Measurements from ENCODE around the gene SSTR3. TPM values are rescaled to one million over a fixed set of nuclear protein-coding genes. Genes with fewer than 3 reads are reported as not detected.
A peak's percentile ranks its signal among the peaks of the same experiment; 100 is the strongest.

The SSTR3 gene
- not detected for total RNA-seq
- long read RNA-seq = 0 reads

- ATAC-seq = peak; percentile 16
- H3K27ac ChIP-seq = no peak within 1 kb of the TSS
- TF ChIP-seq CTCF (IDR thresholded peaks at IDR 0.05) = no peak
- H3K36me3 ChIP-seq = no peaks in the 10 kb centered on the region
- intact Hi-C loops (cut with DNase I) = no loop called here
- no peaks in the 10 kb centered on the region for H3K9me3 ChIP-seq
- DNase-seq = peak; percentile 62
- H3K27me3 ChIP-seq = peaks cover 3% of the 10 kb centered on the region
- H3K4me1 ChIP-seq = no peaks in the 10 kb centered on the region
- no peak within 1 kb of the TSS for H3K4me3 ChIP-seq
Measured at GRCh38 chr22:37212174-37212906, at the start of gene SSTR3. TSS of gene SSTR3 (minus strand) at chr22:37212477. CDS start at chr22:37207803, 4,674 bp downstream.

GRCh38 chr22:37260901-37261336 is 48.6 kb upstream of the SSTR3 start:
- peak; percentile 93 for TF ChIP-seq CTCF (IDR thresholded peaks at IDR 0.05)
- Histone ChIP-seq H3K27me3 (peaks cover 17% of the 10 kb centered on the region), H3K4me1 (no peaks in the 10 kb centered on the region), H3K4me3 (no peak overlapping the region), H3K9me3 (no peaks in the 10 kb centered on the region), H3K36me3 (no peaks in the 10 kb centered on the region), H3K27ac (no peak overlapping the region)
- DNase-seq = peak; percentile 73
- intact Hi-C loops (cut with DNase I) = no loop called here
- peak; percentile 88 for ATAC-seq

GRCh38 chr22:37260155-37260795 is 48.0 kb upstream of the SSTR3 start:
- no peaks in the 10 kb centered on the region for H3K36me3 ChIP-seq
- no peaks in the 10 kb centered on the region for H3K9me3 ChIP-seq
- H3K27ac ChIP-seq = no peak overlapping the region
- H3K4me1 ChIP-seq = no peaks in the 10 kb centered on the region
- H3K27me3 ChIP-seq = peaks cover 23% of the 10 kb centered on the region
- TF ChIP-seq CTCF (IDR thresholded peaks at IDR 0.05) = no peak
- DNase-seq = peak; percentile 46
- intact Hi-C loops (cut with DNase I) = no loop called here
- no peak overlapping the region for H3K4me3 ChIP-seq
- ATAC-seq = no peak

- no peaks in the 10 kb centered on the region for H3K4me1 ChIP-seq
- H3K27ac ChIP-seq = no peak overlapping the region
- DNase-seq (peak; percentile 52), ATAC-seq (peak; percentile 59)
- H3K36me3 ChIP-seq = no peaks in the 10 kb centered on the region
- intact Hi-C loops (cut with DNase I) = no loop called here
- no peak overlapping the region for H3K4me3 ChIP-seq
- peaks cover 28% of the 10 kb centered on the region for H3K27me3 ChIP-seq
- TF ChIP-seq CTCF (IDR thresholded peaks at IDR 0.05) = peak; percentile 34
- H3K9me3 ChIP-seq = no peaks in the 10 kb centered on the region
Measured at GRCh38 chr22:37259540-37260029, 47.3 kb upstream of the SSTR3 start.

GRCh38 chr22:37258753-37259401 is 46.6 kb upstream of the SSTR3 start:
- Histone ChIP-seq H3K9me3 (no peaks in the 10 kb centered on the region), H3K36me3 (no peaks in the 10 kb centered on the region), H3K4me1 (no peaks in the 10 kb centered on the region), H3K27me3 (peaks cover 28% of the 10 kb centered on the region), H3K27ac (no peak overlapping the region), H3K4me3 (no peak overlapping the region)
- ATAC-seq (no peak), DNase-seq (peak; percentile 16)
- intact Hi-C loops (cut with DNase I) = no loop called here
- no peak for TF ChIP-seq CTCF (IDR thresholded peaks at IDR 0.05)

All from upper lobe of right lung (tissue), 1 donor.